Activated naive CD8-positive, alpha-beta T cell treated with anti-CD3 and anti-CD28 coated beads, Interleukin-2, amount 10 ng/mL, durations not matched to agents 7 days and 5 days (primary cell): ENCODE results near the gene SLC44A4. TPM values are rescaled to one million over a fixed set of nuclear protein-coding genes. Genes with fewer than 3 reads are reported as not detected.

ENCODE experiments used
- ATAC-seq: fragments of 150-1000 bp; cut with Tn5 transposase; one replicate; pipeline ENCODE4 v1.10.0; 2021; ENCODE audit warnings: low read depth, moderate library complexity
- POLR2A ChIA-PET: fragments of 350-600 bp; sonication (Branson Sonifier 250); formaldehyde crosslinking; loops from one replicate; lab custom pipeline; 2021; ENCODE audit warnings: antibody characterized with exemption; lab: Charles Lee
- DNase-seq: peaks from one replicate; pipeline ENCODE4 v3.0.0; 2021
- H3K27ac Mint-ChIP-seq: one replicate; pipeline ENCODE4 v1.8.0; 2022; ENCODE audit warnings: mild to moderate bottlenecking, mixed read lengths
- H3K27me3 Mint-ChIP-seq: one replicate; pipeline ENCODE4 v1.8.0; 2022; ENCODE audit warnings: mild to moderate bottlenecking, moderate library complexity, mixed read lengths
- H3K36me3 Mint-ChIP-seq: one replicate; pipeline ENCODE4 v1.8.0; 2021; ENCODE audit warnings: mild to moderate bottlenecking, mixed read lengths
- H3K4me1 Mint-ChIP-seq: one replicate; pipeline ENCODE4 v1.8.0; 2021; ENCODE audit warnings: mixed read lengths
- H3K4me3 Mint-ChIP-seq: one replicate; pipeline ENCODE4 v1.8.0; 2022; ENCODE audit warnings: mild to moderate bottlenecking, moderate library complexity, mixed read lengths
- H3K9me3 Mint-ChIP-seq: one replicate; pipeline ENCODE4 v1.8.0; 2021; ENCODE audit warnings: mixed read lengths
- total RNA-seq, 2 experiments: library from RNA; stranded (reverse); gene quantifications; one replicate each; pipeline ENCODE4 v1.2.3, GENCODE V29; 2021

SLC44A4 gene
- total RNA-seq, 2 experiments from 2014 or later: not detected

DNA sequence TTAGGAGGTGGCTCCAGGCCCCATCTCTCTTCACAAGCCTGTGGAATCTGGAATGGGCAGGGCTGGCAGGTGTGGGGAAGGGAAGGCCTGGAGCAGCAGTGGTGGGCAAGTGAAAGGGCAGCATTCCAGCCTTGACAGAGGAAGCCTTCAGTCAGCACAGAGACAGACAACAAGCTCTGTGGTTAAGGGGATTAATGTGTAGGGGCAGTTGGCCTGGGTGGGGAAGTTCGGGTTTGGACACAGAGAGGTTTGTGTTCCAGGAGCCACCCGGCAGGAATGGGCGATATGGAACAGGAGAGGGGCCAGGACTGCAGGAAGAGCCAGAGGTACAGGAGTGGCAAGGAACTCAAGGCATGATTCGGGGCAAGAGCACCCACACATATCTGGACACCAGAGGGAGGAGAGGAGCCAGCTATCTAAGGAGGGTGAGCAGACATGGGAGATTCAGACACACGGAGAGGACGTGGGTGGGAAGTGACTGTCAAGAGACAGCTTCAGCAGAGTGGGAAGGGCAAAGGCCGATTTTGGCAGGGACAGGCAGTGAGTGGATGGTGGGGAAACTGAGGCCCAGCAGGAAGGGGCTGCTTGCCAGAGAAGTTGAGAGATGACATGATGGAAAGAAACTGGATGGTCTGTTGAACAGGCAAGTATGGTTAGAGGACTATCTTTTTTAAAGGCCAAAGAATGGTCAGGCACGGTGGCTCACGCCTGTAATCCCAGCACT is 2.5 kb upstream of the SLC44A4 start:
- POLR2A ChIA-PET: interaction anchor here (0.7 kb wide), 1 partner anchor 1313 kb away, joined by 4 read pairs; no protein-coding TSS in a partner anchor
- Mint-ChIP-seq H3K4me3 (no peak overlapping the region), H3K36me3 (peaks cover 22% of the 10 kb centered on the region), H3K9me3 (no peaks in the 10 kb centered on the region), H3K27me3 (no peaks in the 10 kb centered on the region), H3K27ac (no peak overlapping the region), H3K4me1 (no peaks in the 10 kb centered on the region)
- DNase-seq (no peak), ATAC-seq (no peak)

DNA sequence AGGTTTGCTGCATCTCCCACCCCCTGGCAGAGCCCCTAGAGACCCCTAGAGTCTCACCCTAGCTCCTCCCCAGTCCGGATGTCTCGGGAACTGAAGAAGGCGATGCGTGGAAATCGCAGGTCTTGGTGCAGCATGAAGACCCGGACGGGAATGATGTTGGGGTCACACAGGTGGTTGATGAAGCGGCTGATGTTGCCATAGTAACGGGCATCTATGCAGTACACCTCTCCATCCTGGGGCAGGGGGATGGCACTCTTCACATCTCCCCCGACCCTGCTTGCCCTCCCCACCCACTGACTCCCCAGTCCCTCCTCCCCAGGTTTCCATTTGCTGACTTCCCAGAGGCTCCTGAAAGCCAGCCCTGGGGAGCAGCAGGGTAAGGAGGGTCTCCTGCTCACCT is 1.8 kb upstream of the SLC44A4 start:
- Mint-ChIP-seq H3K4me1 (peaks cover 2% of the 10 kb centered on the region), H3K4me3 (no peak overlapping the region), H3K9me3 (no peaks in the 10 kb centered on the region), H3K27ac (no peak overlapping the region), H3K36me3 (peaks cover 18% of the 10 kb centered on the region), H3K27me3 (no peaks in the 10 kb centered on the region)
- no peak for ATAC-seq
- POLR2A ChIA-PET: no interaction called here
- no peak for DNase-seq

DNA sequence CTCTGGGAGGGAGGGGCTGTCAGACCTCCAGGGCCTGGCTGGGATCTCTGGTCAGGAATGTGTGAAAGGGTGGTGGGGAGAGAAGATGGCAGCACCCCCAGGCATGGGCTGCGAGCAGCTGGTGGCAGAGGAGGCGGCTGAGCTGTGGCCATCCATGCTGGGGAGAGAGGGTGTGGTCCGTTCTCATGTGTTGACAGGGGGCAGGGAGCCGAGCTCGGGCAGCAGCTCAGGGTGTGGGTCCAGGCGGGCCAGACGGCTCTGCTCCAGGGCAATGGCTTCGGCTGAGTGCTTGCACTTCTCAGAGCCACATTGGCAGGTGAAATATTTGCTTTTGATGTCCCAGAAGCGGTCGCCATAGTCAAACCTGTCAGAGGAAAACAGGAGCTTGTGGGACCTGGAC is 1.1 kb upstream of the SLC44A4 start:
- no peak overlapping the region for H3K4me3 Mint-ChIP-seq
- POLR2A ChIA-PET: no interaction called here
- H3K9me3 Mint-ChIP-seq: no peaks in the 10 kb centered on the region
- DNase-seq: no peak
- ATAC-seq: no peak
- H3K36me3 Mint-ChIP-seq: peaks cover 18% of the 10 kb centered on the region
- peaks cover 2% of the 10 kb centered on the region for H3K4me1 Mint-ChIP-seq
- H3K27ac Mint-ChIP-seq: no peak overlapping the region
- no peaks in the 10 kb centered on the region for H3K27me3 Mint-ChIP-seq

DNA sequence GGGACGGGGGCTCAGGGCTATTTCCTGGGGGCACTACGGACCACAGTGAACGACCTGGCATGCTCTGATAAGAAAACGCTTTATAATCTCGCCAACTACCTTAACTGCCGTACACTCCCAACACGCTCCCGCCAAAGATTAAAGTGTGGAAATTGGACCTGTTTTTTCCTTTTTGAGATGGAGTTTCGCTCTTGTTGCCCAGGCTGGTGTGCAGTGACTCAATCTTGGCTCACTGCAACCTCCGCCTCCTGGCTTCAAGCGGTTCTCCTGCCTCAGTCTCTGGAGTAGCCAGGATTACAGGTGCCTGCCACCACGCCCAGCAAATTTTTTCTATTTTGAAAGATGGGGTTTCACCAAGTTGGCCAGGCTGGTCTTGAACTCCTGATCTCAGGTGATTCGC is 346 bp upstream of the SLC44A4 start:
- Mint-ChIP-seq H3K9me3 (no peaks in the 10 kb centered on the region), H3K4me1 (peaks cover 2% of the 10 kb centered on the region), H3K36me3 (peaks cover 18% of the 10 kb centered on the region), H3K27ac (no peak overlapping the region), H3K27me3 (no peaks in the 10 kb centered on the region), H3K4me3 (no peak overlapping the region)
- DNase-seq (no peak), ATAC-seq (no peak)
- POLR2A ChIA-PET: no interaction called here

DNA sequence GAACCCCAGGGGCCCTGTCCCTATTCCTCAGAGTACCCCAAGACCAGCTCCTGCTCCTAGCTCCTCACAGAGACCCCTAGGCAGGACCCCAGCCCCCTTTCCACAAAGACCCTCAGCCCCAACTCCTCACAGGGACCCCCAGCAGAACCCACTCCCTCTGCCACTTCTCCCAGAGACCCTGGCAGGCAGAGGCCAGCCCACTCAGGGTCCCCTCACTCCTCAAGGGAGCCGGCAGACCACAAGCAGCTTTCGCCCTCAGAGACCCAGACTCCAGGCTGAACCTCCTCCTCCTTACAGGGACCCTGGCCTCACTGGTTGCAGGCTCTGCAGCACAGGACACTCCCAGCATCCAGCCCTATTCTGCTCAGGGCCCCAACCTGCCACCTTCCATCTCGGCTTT is 575 bp downstream of the SLC44A4 start:
- H3K36me3 Mint-ChIP-seq: peaks cover 18% of the 10 kb centered on the region
- no peaks in the 10 kb centered on the region for H3K9me3 Mint-ChIP-seq
- H3K27ac Mint-ChIP-seq: no peak overlapping the region
- ATAC-seq (no peak), DNase-seq (no peak)
- POLR2A ChIA-PET: no interaction called here
- no peaks in the 10 kb centered on the region for H3K27me3 Mint-ChIP-seq
- H3K4me3 Mint-ChIP-seq: no peak overlapping the region
- peaks cover 2% of the 10 kb centered on the region for H3K4me1 Mint-ChIP-seq

GRCh38 chr6:31877651-31878161 is 1.1 kb downstream of the SLC44A4 start:
- H3K27ac Mint-ChIP-seq: no peak overlapping the region
- no peaks in the 10 kb centered on the region for H3K9me3 Mint-ChIP-seq
- peaks cover 15% of the 10 kb centered on the region for H3K36me3 Mint-ChIP-seq
- H3K27me3 Mint-ChIP-seq: no peaks in the 10 kb centered on the region
- peaks cover 2% of the 10 kb centered on the region for H3K4me1 Mint-ChIP-seq
- ATAC-seq: no peak
- H3K4me3 Mint-ChIP-seq: no peak overlapping the region
- POLR2A ChIA-PET: no interaction called here
- DNase-seq: no peak

DNA sequence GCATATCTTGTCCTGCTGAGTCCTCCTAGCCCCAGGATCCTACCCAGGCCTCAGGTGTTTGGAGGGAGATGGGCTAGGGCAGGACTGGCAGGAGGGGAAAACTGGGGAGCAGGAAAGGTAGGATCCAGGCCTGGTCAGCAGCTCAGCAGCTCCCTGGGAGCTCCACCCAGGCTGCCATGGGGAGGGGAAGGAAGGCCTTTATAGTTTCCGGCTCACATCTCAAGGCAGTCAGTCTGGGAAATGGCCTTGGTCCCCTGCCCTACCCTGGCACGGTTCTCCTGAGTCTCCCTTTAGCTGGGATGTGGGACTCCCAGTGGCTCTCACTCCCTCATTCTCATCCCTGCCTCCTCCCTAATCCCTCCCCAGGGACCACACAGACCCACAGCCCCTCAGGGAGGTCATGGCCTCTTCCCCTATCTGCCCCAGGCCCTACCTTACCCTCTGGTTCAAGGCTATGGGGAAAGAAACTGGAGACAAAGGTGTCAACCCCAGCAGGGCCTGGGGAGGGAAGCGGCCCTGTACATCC is 1.6 kb downstream of the SLC44A4 start:
- no peak for ATAC-seq
- POLR2A ChIA-PET: interaction anchor here (1.0 kb wide), 1 partner anchor 15 kb away, joined by 3 read pairs; the partner anchor contains the start of gene NEU1

DNA sequence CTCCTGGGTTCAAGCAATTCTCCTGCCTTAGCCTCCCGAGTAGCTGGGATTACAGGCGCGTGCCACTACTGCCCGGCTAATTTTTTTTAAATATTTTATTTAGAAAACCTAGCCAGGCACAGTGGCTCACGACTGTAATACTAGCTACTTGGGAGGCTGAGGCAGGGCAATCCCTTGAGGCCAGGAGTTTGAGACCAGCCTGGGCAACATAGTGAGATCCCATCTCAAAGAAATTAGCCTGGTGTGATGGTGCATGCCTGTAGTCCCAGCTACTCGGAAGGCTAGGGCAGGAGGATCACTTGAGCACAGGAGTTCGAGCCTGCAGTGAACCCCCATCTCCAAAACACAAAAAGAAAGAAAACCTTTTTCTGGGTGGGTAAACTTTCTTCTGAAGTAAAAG is 2.4 kb downstream of the SLC44A4 start:
- no peaks in the 10 kb centered on the region for H3K9me3 Mint-ChIP-seq
- ATAC-seq (no peak), DNase-seq (no peak)
- H3K4me1 Mint-ChIP-seq: peaks cover 3% of the 10 kb centered on the region
- peaks cover 3% of the 10 kb centered on the region for H3K27me3 Mint-ChIP-seq
- H3K36me3 Mint-ChIP-seq: peaks cover 8% of the 10 kb centered on the region
- no peak overlapping the region for H3K4me3 Mint-ChIP-seq
- POLR2A ChIA-PET: interaction anchor here (1.0 to 1.6 kb wide), 2 partner anchors 11 to 14 kb away, joined by 3 to 4 read pairs; partner anchors contain the start of gene NEU1
- H3K27ac Mint-ChIP-seq: no peak overlapping the region

More for the DNA sequence above, 1.6 kb downstream of the SLC44A4 start:
- peaks cover 12% of the 10 kb centered on the region for H3K36me3 Mint-ChIP-seq
- DNase-seq: no peak
- no peak overlapping the region for H3K27ac Mint-ChIP-seq
- no peak overlapping the region for H3K4me3 Mint-ChIP-seq
- no peaks in the 10 kb centered on the region for H3K9me3 Mint-ChIP-seq
- no peaks in the 10 kb centered on the region for H3K27me3 Mint-ChIP-seq
- peaks cover 2% of the 10 kb centered on the region for H3K4me1 Mint-ChIP-seq

GRCh38 chr6:31875877-31876276 is 2.9 kb downstream of the SLC44A4 start:
- Mint-ChIP-seq H3K4me3 (no peak overlapping the region), H3K4me1 (peaks cover 8% of the 10 kb centered on the region), H3K27me3 (peaks cover 5% of the 10 kb centered on the region), H3K27ac (no peak overlapping the region), H3K9me3 (no peaks in the 10 kb centered on the region), H3K36me3 (peaks cover 4% of the 10 kb centered on the region)
- DNase-seq (no peak), ATAC-seq (no peak)
- POLR2A ChIA-PET: interaction anchor here (1.0 to 1.6 kb wide), 2 partner anchors 12 to 13 kb away, joined by 3 to 4 read pairs; partner anchors contain the start of gene NEU1

DNA sequence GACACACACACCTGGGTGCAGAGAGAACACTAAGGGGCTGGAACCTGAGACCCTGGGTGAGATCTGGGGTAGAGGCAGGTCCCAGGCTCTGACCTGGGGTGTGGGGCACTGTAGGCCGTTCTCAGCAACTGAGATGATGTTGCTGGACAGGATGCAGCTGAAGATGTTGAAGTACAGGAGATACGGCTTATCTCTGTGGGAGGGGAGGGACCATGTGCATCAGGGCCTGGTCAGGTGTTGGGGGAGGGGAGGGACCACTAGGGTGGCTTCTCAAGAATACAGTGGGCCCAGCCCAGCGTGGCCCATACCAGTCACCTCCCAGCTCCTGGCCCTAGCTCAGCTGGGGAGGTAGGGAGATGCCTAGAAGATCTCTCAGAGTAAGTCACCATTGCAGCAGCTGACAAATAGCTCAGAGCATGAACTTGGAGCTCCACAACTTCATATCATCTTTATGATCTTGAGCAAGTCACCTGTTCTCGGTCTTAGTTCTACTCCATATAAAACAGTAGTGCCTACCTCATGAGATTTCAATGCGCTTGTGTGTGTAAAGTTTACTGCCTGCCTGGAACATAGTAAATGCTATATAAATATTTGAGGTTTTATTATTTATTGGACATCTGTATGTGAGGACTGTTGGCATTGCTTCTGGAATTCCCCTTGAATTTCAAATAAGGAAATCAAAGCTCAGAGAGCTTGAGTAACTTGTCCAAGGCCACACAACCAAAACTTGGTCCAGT is 3.8 kb downstream of the SLC44A4 start:
- H3K27ac Mint-ChIP-seq: no peak overlapping the region

DNA sequence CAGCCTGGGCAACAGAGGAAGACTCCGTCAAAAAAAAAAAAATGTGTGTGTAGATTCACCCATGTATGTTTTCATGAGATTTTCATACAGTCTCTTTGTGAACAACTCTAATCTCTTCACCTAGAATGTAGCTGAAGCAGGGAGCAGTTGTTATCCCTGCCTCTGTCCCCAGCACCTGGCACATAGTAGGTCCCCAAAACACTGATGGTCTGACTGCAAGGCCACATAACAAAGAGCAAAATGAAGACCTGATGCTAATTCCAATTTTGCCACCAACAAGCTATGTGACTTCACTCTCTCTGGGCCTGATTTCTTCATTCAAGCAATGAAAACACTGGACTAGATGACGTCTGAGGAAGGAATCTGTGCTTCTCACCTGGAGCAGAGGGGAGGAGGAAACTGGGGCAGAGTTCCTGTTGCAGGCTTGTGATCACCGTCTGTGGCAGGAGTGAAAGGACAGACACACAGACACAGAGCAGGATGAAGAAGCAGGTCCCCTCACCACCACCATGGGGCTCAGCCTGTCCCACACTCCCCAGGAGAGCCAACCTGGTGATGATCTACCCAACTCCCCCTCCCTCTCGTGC is 4.6 kb downstream of the SLC44A4 start:
- ATAC-seq: no peak
- no peaks in the 10 kb centered on the region for H3K9me3 Mint-ChIP-seq
- H3K4me3 Mint-ChIP-seq: no peak overlapping the region
- no peaks in the 10 kb centered on the region for H3K36me3 Mint-ChIP-seq
- POLR2A ChIA-PET: no interaction called here
- H3K4me1 Mint-ChIP-seq: peaks cover 8% of the 10 kb centered on the region
- no peak for DNase-seq
- peaks cover 6% of the 10 kb centered on the region for H3K27me3 Mint-ChIP-seq
- no peak overlapping the region for H3K27ac Mint-ChIP-seq

More for the DNA sequence above, 3.8 kb downstream of the SLC44A4 start:
- no peak overlapping the region for H3K4me3 Mint-ChIP-seq
- no peak for DNase-seq
- POLR2A ChIA-PET: interaction anchor here (1.6 kb wide), 1 partner anchor 13 kb away, joined by 4 read pairs; no protein-coding TSS in a partner anchor
- H3K9me3 Mint-ChIP-seq: no peaks in the 10 kb centered on the region
- peaks cover 2% of the 10 kb centered on the region for H3K36me3 Mint-ChIP-seq
- H3K27me3 Mint-ChIP-seq: peaks cover 6% of the 10 kb centered on the region
- ATAC-seq: no peak
- H3K4me1 Mint-ChIP-seq: peaks cover 8% of the 10 kb centered on the region

DNA sequence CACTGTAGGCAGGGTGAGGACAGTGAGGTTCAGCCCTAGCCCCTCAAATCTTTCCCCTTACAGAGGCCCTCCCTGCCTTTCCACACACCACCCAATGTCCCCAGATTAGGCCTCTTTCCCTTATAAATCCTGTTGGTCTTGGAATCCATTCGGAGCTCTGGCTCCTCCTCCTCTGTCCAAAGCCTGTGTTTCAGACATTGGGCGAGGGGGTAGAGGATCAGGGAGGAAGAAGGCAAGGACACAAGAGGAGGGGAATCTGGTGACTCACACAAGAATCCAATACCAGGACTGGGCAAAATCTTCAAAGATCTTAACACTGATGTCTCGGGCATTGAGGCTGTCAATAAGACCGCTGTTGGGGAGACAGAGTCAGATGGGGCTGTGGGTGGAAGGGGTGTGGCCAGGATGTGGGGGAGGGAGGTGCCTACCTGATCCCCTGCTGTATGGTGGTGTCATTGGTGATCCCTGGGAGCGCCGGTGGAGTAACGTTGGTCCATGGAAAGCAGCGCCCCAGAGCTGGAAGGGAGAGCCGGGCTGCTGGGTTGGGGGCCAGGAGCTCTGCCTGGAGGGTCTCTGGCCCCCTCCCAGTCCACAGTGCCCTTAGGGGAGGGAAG is 7.6 kb downstream of the SLC44A4 start:
- ATAC-seq (no peak), DNase-seq (no peak)
- Mint-ChIP-seq H3K4me3 (no peak overlapping the region), H3K27me3 (peaks cover 6% of the 10 kb centered on the region), H3K27ac (no peak overlapping the region), H3K4me1 (peaks cover 8% of the 10 kb centered on the region), H3K9me3 (no peaks in the 10 kb centered on the region), H3K36me3 (no peaks in the 10 kb centered on the region)
- POLR2A ChIA-PET: no interaction called here
